ENCODE results near the gene MAST2. TPM values are rescaled to one million over a fixed set of nuclear protein-coding genes. Genes with fewer than 3 reads are reported as not detected.
"Not testable (repeated sequence)": the region's sequence is repeated elsewhere in the genome, so short reads cannot be mapped to it uniquely, and the experiment has no call there.

Gene MAST2
- polyA plus RNA-seq, 4 donors, result 27.0 to 48.8 (median 37.7) TPM

GRCh38 chr1:45809761-45810160 lies 6.3 kb downstream of the MAST2 start:
- DNase-seq (ENCODE audit: low read depth in 4 of 4, low spot score in 2 of 4), result no peak

GRCh38 chr1:45814776-45815175 lies 11.4 kb downstream of the MAST2 start:
- DNase-seq (ENCODE audit: low read depth in 4 of 4, low spot score in 2 of 4), result no peak

GRCh38 chr1:45815667-45816458 lies 12.5 kb downstream of the MAST2 start:
- no peak for DNase-seq (ENCODE audit: low read depth in 4 of 4, low spot score in 2 of 4)

GRCh38 chr1:45820173-45820572 lies 16.8 kb downstream of the MAST2 start:
- DNase-seq (ENCODE audit: low read depth in 4 of 4, low spot score in 2 of 4), result no peak

GRCh38 chr1:45820788-45821187 lies 17.4 kb downstream of the MAST2 start:
- DNase-seq (ENCODE audit: low read depth in 4 of 4, low spot score in 2 of 4), result no peak

GRCh38 chr1:45822644-45823043 lies 19.2 kb downstream of the MAST2 start:
- no peak for DNase-seq (ENCODE audit: low read depth in 4 of 4, low spot score in 2 of 4)

GRCh38 chr1:45824607-45825006 lies 21.2 kb downstream of the MAST2 start:
- DNase-seq (ENCODE audit: low read depth in 4 of 4, low spot score in 2 of 4), result no peak

GRCh38 chr1:45827256-45827655 lies 23.8 kb downstream of the MAST2 start:
- no peak for DNase-seq (ENCODE audit: low read depth in 4 of 4, low spot score in 2 of 4)

- DNase-seq (ENCODE audit: low read depth in 4 of 4, low spot score in 2 of 4), result no peak
These were observed 25.4 kb downstream of the MAST2 start for GRCh38 chr1:45828841-45829240.

- DNase-seq (ENCODE audit: low read depth in 4 of 4, low spot score in 2 of 4), result no peak
These were observed 29.9 kb downstream of the MAST2 start for GRCh38 chr1:45833361-45833760.

- DNase-seq (ENCODE audit: low read depth in 4 of 4, low spot score in 2 of 4), result no peak
These were observed 31.3 kb downstream of the MAST2 start for GRCh38 chr1:45834689-45835088.

GRCh38 chr1:45836451-45836850 lies 33.0 kb downstream of the MAST2 start:
- DNase-seq (ENCODE audit: low read depth in 4 of 4, low spot score in 2 of 4), result no peak

- DNase-seq (ENCODE audit: low read depth in 4 of 4, low spot score in 2 of 4), result not testable (repeated sequence)
These were observed 33.4 kb downstream of the MAST2 start for GRCh38 chr1:45836861-45837260.

GRCh38 chr1:45838322-45838721 lies 34.9 kb downstream of the MAST2 start:
- not testable (repeated sequence) for DNase-seq (ENCODE audit: low read depth in 4 of 4, low spot score in 2 of 4)

- DNase-seq (ENCODE audit: low read depth in 4 of 4, low spot score in 2 of 4), result no peak
These were observed 37.3 kb downstream of the MAST2 start for GRCh38 chr1:45840704-45841103.

GRCh38 chr1:45842786-45843185 lies 39.4 kb downstream of the MAST2 start:
- DNase-seq (ENCODE audit: low read depth in 4 of 4, low spot score in 2 of 4), result no peak

GRCh38 chr1:45843474-45843905 lies 40.1 kb downstream of the MAST2 start:
- no peak for DNase-seq (ENCODE audit: low read depth in 4 of 4, low spot score in 2 of 4)

- DNase-seq (ENCODE audit: low read depth in 4 of 4, low spot score in 2 of 4), result not testable (repeated sequence)
These were observed 40.6 kb downstream of the MAST2 start for GRCh38 chr1:45844000-45844399.

- DNase-seq (ENCODE audit: low read depth in 4 of 4, low spot score in 2 of 4), result no peak
These were observed 43.5 kb downstream of the MAST2 start for GRCh38 chr1:45846931-45847330.

- no peak for DNase-seq (ENCODE audit: low read depth in 4 of 4, low spot score in 2 of 4)
These were observed 44.7 kb downstream of the MAST2 start for GRCh38 chr1:45848097-45848496.

- no peak for DNase-seq (ENCODE audit: low read depth in 4 of 4, low spot score in 2 of 4)
These were observed 45.3 kb downstream of the MAST2 start for GRCh38 chr1:45848714-45849113.

- DNase-seq (ENCODE audit: low read depth in 4 of 4, low spot score in 2 of 4), result no peak
These were observed 46.6 kb downstream of the MAST2 start for GRCh38 chr1:45850017-45850416.

GRCh38 chr1:45854724-45855123 lies 51.3 kb downstream of the MAST2 start:
- no peak for DNase-seq (ENCODE audit: low read depth in 4 of 4, low spot score in 2 of 4)

Data from left renal cortex interstitium (tissue), 4 donors.